H1 (cell line): ENCODE results near the gene UBB. TPM values are rescaled to one million over a fixed set of nuclear protein-coding genes. Genes with fewer than 3 reads are reported as not detected.

ENCODE experiments used
- CTCF ChIA-PET: fragments of 300-600 bp; sonication (Branson Sonifier 250); formaldehyde crosslinking; loops from one replicate; lab custom pipeline; 2021; ENCODE audit not compliant: partially characterized antibody; lab: Charles Lee
- POLR2A ChIA-PET: fragments of 300-600 bp; sonication (Branson Sonifier 250); formaldehyde crosslinking; loops from one replicate; lab custom pipeline; 2021; ENCODE audit warnings: inconsistent platforms; ENCODE audit not compliant: partially characterized antibody; lab: Charles Lee
- DNase-seq, 2 experiments: peaks; one replicate each; pipeline versions ENCODE4 v3.0.0 to v3.0.0-alpha.2; 2010 to 2022; ENCODE audit warnings: low spot score in 2 of 2, low read depth in 1 of 2, mixed read lengths in 1 of 2
- FAIRE-seq: peaks from 2 replicates; lab custom pipeline; 2011; peaks lifted over from hg19 to GRCh38; lab: Jason Lieb, UNC
- H2AFZ ChIP-seq: 2 replicates; pipeline ENCODE4 v1.8.1; 2012; ENCODE audit warnings: low read length, inconsistent platforms
- H2AK5ac ChIP-seq: 2 replicates; pipeline ENCODE4 v1.6.1; 2013; ENCODE audit warnings: low read depth, low read length
- H2BK120ac ChIP-seq: replicated peaks from 2 replicates; pipeline ENCODE3; 2013; ENCODE audit warnings: low read depth, low read length, inconsistent platforms
- H2BK12ac ChIP-seq: 2 replicates; pipeline ENCODE4 v1.6.1; 2013; ENCODE audit warnings: low read depth, low read length
- H2BK15ac ChIP-seq: 2 replicates; pipeline ENCODE4 v1.6.1; 2013; ENCODE audit warnings: low read length
- H2BK20ac ChIP-seq: 2 replicates; pipeline ENCODE4 v1.6.1; 2013; ENCODE audit warnings: low read length
- H2BK5ac ChIP-seq: 2 replicates; pipeline ENCODE4 v1.6.1; 2013; ENCODE audit warnings: low read depth, low read length
- H3K14ac ChIP-seq: 2 replicates; pipeline ENCODE4 v1.6.1; 2013; ENCODE audit warnings: inconsistent platforms; ENCODE audit not compliant: insufficient read length
- H3K18ac ChIP-seq: 2 replicates; pipeline ENCODE4 v1.6.1; 2013; ENCODE audit warnings: low read length; ENCODE audit errors: extremely low read depth
- H3K23ac ChIP-seq: 2 replicates; pipeline ENCODE4 v1.6.1; 2013; ENCODE audit warnings: inconsistent platforms; ENCODE audit not compliant: insufficient read length
- H3K23me2 ChIP-seq: 2 replicates; pipeline ENCODE4 v1.6.1; 2013; ENCODE audit warnings: low read depth, low read length
- H3K27ac ChIP-seq: 2 replicates; pipeline ENCODE4 v1.6.1; 2011; ENCODE audit warnings: low read depth, low read length, inconsistent platforms
- H3K27me3 ChIP-seq, 4 experiments: replicated peaks in 1 of 4; 1 replicate in 1 of 4; 2 replicates in 3 of 4; pipeline versions ENCODE4 v1.6.1 to v1.8.1; 2011 to 2013; ENCODE audit warnings: low read length in 3 of 4, mild to moderate bottlenecking in 3 of 4, inconsistent platforms in 2 of 4, mixed read lengths in 2 of 4, moderate library complexity in 1 of 4; ENCODE audit not compliant: control insufficient read depth in 3 of 4, insufficient read depth in 3 of 4; ENCODE audit errors: extremely low read depth in 1 of 4
- H3K36me3 ChIP-seq, 4 experiments: 2 replicates each; pipeline versions ENCODE4 v1.6.1 to v1.8.1; 2011 to 2013; ENCODE audit warnings: mild to moderate bottlenecking in 4 of 4, low read length in 3 of 4, moderate library complexity in 2 of 4, control low read depth in 1 of 4, inconsistent platforms in 1 of 4; ENCODE audit not compliant: insufficient read depth in 4 of 4, control insufficient read depth in 2 of 4
- H3K4ac ChIP-seq: replicated peaks from 2 replicates; pipeline ENCODE3; 2013; ENCODE audit warnings: low read length, low read depth, mixed read lengths, inconsistent platforms; ENCODE audit not compliant: insufficient read length
- H3K4me1 ChIP-seq, 4 experiments: replicated peaks in 1 of 4; 1 replicate in 1 of 4; 2 replicates in 3 of 4; pipeline versions ENCODE4 v1.6.1 to v1.8.1; 2011 to 2013; ENCODE audit warnings: low read length in 3 of 4, inconsistent platforms in 2 of 4, mixed read lengths in 1 of 4; ENCODE audit not compliant: insufficient read depth in 4 of 4, control insufficient read depth in 3 of 4
- H3K4me2 ChIP-seq, 2 experiments: 2 replicates each; pipeline versions ENCODE4 v1.6.1 to v1.8.1; 2011 to 2013; ENCODE audit warnings: low read depth in 2 of 2, low read length in 2 of 2, control low read depth in 1 of 2, inconsistent platforms in 1 of 2, mild to moderate bottlenecking in 1 of 2; ENCODE audit not compliant: insufficient read depth in 1 of 2
- H3K4me3 ChIP-seq, 4 experiments: fragments of 200-600, 300-600 bp in 1 of 4; sonication (generic), shearing (Covaris generic), sonication (Bioruptor Twin) in 1 of 4; 2 replicates each; pipeline versions ENCODE4 v1.5.1 to v1.8.1; 2011 to 2016; ENCODE audit warnings: low read length in 4 of 4, low read depth in 3 of 4, control low read depth in 2 of 4, inconsistent platforms in 2 of 4, mild to moderate bottlenecking in 2 of 4, mixed read lengths in 1 of 4, moderate library complexity in 1 of 4; ENCODE audit not compliant: insufficient read depth in 2 of 4; ENCODE audit errors: extremely low read depth in 1 of 4
- H3K56ac ChIP-seq: replicated peaks from 2 replicates; pipeline ENCODE3; 2013; ENCODE audit warnings: low read depth, mild to moderate bottlenecking, mixed read lengths, low read length, inconsistent platforms; ENCODE audit not compliant: insufficient read length
- H3K79me1 ChIP-seq: 2 replicates; pipeline ENCODE4 v1.6.1; 2013; ENCODE audit warnings: low read depth, low read length, control low read depth
- H3K79me2 ChIP-seq, 2 experiments: 2 replicates each; pipeline versions ENCODE4 v1.6.1 to v1.8.1; 2012 to 2013; ENCODE audit warnings: low read length in 2 of 2, mild to moderate bottlenecking in 2 of 2, inconsistent platforms in 1 of 2; ENCODE audit not compliant: insufficient read depth in 2 of 2, control insufficient read depth in 1 of 2
- H3K9ac ChIP-seq, 4 experiments: replicated peaks in 1 of 4; 1 replicate in 1 of 4; 2 replicates in 3 of 4; pipeline versions ENCODE4 v1.6.1 to v1.8.1; 2011 to 2013; ENCODE audit warnings: low read depth in 3 of 4, low read length in 3 of 4, control low read depth in 2 of 4, mild to moderate bottlenecking in 2 of 4, moderate library complexity in 2 of 4, inconsistent platforms in 1 of 4; ENCODE audit errors: extremely low read depth in 1 of 4
- H3K9me3 ChIP-seq, 2 experiments: 2 replicates each; pipeline versions ENCODE4 v1.6.1 to v1.8.1; 2012 to 2013; ENCODE audit warnings: mild to moderate bottlenecking in 2 of 2, moderate library complexity in 2 of 2, control low read depth in 1 of 2, inconsistent platforms in 1 of 2, low read depth in 1 of 2, low read length in 1 of 2, mixed read lengths in 1 of 2; ENCODE audit not compliant: insufficient read depth in 2 of 2
- H4K20me1 ChIP-seq, 2 experiments: replicated peaks in 1 of 2; 2 replicates each; pipeline versions ENCODE3 to v1.8.1; 2011 to 2013; ENCODE audit warnings: inconsistent platforms in 2 of 2, low read length in 2 of 2, mild to moderate bottlenecking in 1 of 2; ENCODE audit not compliant: insufficient read depth in 2 of 2, control insufficient read depth in 1 of 2
- H4K5ac ChIP-seq: 2 replicates; pipeline ENCODE4 v1.6.1; 2013; ENCODE audit warnings: low read length, low read depth, mixed read lengths, inconsistent platforms; ENCODE audit not compliant: insufficient read length
- H4K8ac ChIP-seq: 2 replicates; pipeline ENCODE4 v1.8.0; 2013; ENCODE audit warnings: mild to moderate bottlenecking, moderate library complexity, low read length, inconsistent platforms; ENCODE audit not compliant: insufficient read depth; ENCODE audit errors: extremely low read depth
- H4K91ac ChIP-seq: replicated peaks from 2 replicates; pipeline ENCODE3; 2013; ENCODE audit warnings: low read length, mixed read lengths, inconsistent platforms; ENCODE audit not compliant: insufficient read length
- ATF2 ChIP-seq: IDR thresholded peaks from 2 replicates; pipeline ENCODE4 v1.6.1; 2012; ENCODE audit warnings: low read length, inconsistent platforms
- CREB1 ChIP-seq: IDR thresholded peaks from 2 replicates; pipeline ENCODE4 v1.6.1; 2012; ENCODE audit warnings: inconsistent platforms
- EZH2 ChIP-seq: fragments of 200-600 bp; sonication (generic); IDR thresholded peaks from 2 replicates; pipeline ENCODE4 v1.7.1; 2012; ENCODE audit warnings: low read depth, mild to moderate bottlenecking, moderate library complexity, low read length, inconsistent platforms; ENCODE audit not compliant: severe bottlenecking
- NANOG ChIP-seq: IDR thresholded peaks from 2 replicates; pipeline ENCODE4 v1.6.1; 2011; ENCODE audit warnings: low read length, low read depth, mild to moderate bottlenecking, inconsistent platforms; ENCODE audit not compliant: insufficient read depth, poor library complexity, severe bottlenecking
- NRF1 ChIP-seq: IDR thresholded peaks from 2 replicates; pipeline ENCODE4 v1.6.1; 2011; ENCODE audit warnings: mild to moderate bottlenecking, low read depth, low read length, improper control_type of control experiment
- POLR2A ChIP-seq, 2 experiments: IDR thresholded peaks; 1 replicate in 1 of 2; 2 replicates in 1 of 2; pipeline ENCODE4 v1.6.1; 2011; ENCODE audit warnings: low read depth in 2 of 2, low read length in 2 of 2, mild to moderate bottlenecking in 2 of 2; ENCODE audit errors: control extremely low read depth in 1 of 2
- SAP30 ChIP-seq: fragments of 300-600 bp; sonication (generic); IDR thresholded peaks from 2 replicates; pipeline ENCODE4 v1.7.1; 2012; ENCODE audit warnings: low read length, moderate library complexity, mild to moderate bottlenecking, inconsistent platforms; ENCODE audit not compliant: insufficient read depth, insufficient replicate concordance
- TBP ChIP-seq: IDR thresholded peaks from 2 replicates; pipeline ENCODE4 v1.6.1; 2011; ENCODE audit warnings: low read depth, low read length, improper control_type of control experiment
- WGBS, 2 experiments: shearing (Covaris generic) in 1 of 2; methylation state at CpG; one replicate each; pipeline versions ENCODE4 v1.1.6 to v1.1.7; 2013 to 2015; ENCODE audit warnings: low lambda C conversion rate in 2 of 2, mixed read lengths in 2 of 2, inconsistent platforms in 1 of 2, low coverage in 1 of 2, missing lambda C conversion rate in 1 of 2; ENCODE audit not compliant: insufficient replicate concordance in 2 of 2, insufficient coverage in 1 of 2, insufficient read length in 1 of 2; ENCODE audit errors: extremely low coverage in 1 of 2, missing lambda C conversion rate in 1 of 2; 5-methylcytosine and 5-hydroxymethylcytosine counted together
- polyA plus RNA-seq, 7 experiments: library from polyadenylated mRNA; depleted of rRNA in 3 of 7; stranded (reverse) in 5 of 7; unstranded in 2 of 7; fragments of >200 nt in 5 of 7; fragments of 200-250 nt in 2 of 7; gene quantifications; 1 replicate in 5 of 7; 2 replicates in 1 of 7; 4 replicates in 1 of 7; pipeline versions ENCODE4 v1.2.1 to v1.2.3, GENCODE V29; 2011 to 2013; ENCODE audit warnings: missing spikeins in 2 of 7, mixed read lengths in 2 of 7
- total RNA-seq: library from RNA; stranded (reverse); fragmentation: NEBNext Ultra II Directional; extraction: Animal tissue kit (Norgen Biotek cat#: 25700); gene quantifications from 2 replicates; pipeline ENCODE4 v1.2.1, GENCODE V29; 2021

UBB gene
- total and polyA plus RNA-seq, 2 of the 8 experiments (the other 6 are each of a cell fraction or from before 2014, with no cell fraction given), result 1,597 to 1,605 TPM

GRCh38 chr17:16432017-16432416, 51.1 kb downstream of the UBB start:
- H4K5ac ChIP-seq, result no peak overlapping the region
- no peak overlapping the region for H4K91ac ChIP-seq
- H3K56ac ChIP-seq, result no peak overlapping the region
- no peaks in the 10 kb centered on the region for H3K9me3 ChIP-seq
- H2BK20ac ChIP-seq, result no peak overlapping the region
- no peak overlapping the region for H2BK5ac ChIP-seq
- no peaks in the 10 kb centered on the region; a peak in 1 of 7 replicates for H3K27me3 ChIP-seq
- no peak overlapping the region for H3K27ac ChIP-seq
- H3K79me1 ChIP-seq, result no peaks in the 10 kb centered on the region
- ChIA-PET POLR2A (interaction anchor here (0.6 to 3.3 kb wide), 5 partner anchors 9 to 54 kb away, joined by 3 to 9 read pairs (median 4); partner anchors contain the start of gene UBB), CTCF (interaction anchor here (0.8 to 1.1 kb wide), 3 partner anchors 18 to 68 kb away, joined by 3 to 5 read pairs (median 3); no protein-coding TSS in a partner anchor)
- TF ChIP-seq EZH2, result no peak
- TF ChIP-seq NANOG, result no peak
- no peak for TF ChIP-seq SAP30
- no peak for TF ChIP-seq TBP
- no peak for TF ChIP-seq POLR2A (IDR thresholded peaks at IDR 0.05; ENCODE audit: control extremely low read depth in 1 of 2, low read depth in 2 of 2, low read length in 2 of 2)
- TF ChIP-seq NRF1, result no peak
- TF ChIP-seq ATF2, result no peak
- no peak for TF ChIP-seq CREB1
- no peaks in the 10 kb centered on the region for H4K20me1 ChIP-seq
- H2BK12ac ChIP-seq, result no peak overlapping the region; the same call in 1 of the 2 replicates
- H3K4me3 ChIP-seq, result no peak overlapping the region
- H3K23me2 ChIP-seq, result no peaks in the 10 kb centered on the region
- no peak overlapping the region for H3K14ac ChIP-seq
- H3K36me3 ChIP-seq, result no peaks in the 10 kb centered on the region
- DNase-seq (no peak), FAIRE-seq (no peak)
- no peak overlapping the region for H3K4ac ChIP-seq
- no peaks in the 10 kb centered on the region for H3K79me2 ChIP-seq
- no peak overlapping the region for H2BK120ac ChIP-seq
- no peak overlapping the region for H2AFZ ChIP-seq
- WGBS, 2 experiments, result 90% methylated on average over 14 of the region's 15 CpGs; no CpG with 5 or more reads in 1 of the 2 experiments
- H4K8ac ChIP-seq, result no peak overlapping the region; the same call in 1 of the 2 replicates
- no peak overlapping the region for H2AK5ac ChIP-seq
- no peak overlapping the region for H3K4me2 ChIP-seq
- H3K4me1 ChIP-seq, result peaks cover 0 to 7% (median 2%) of the 10 kb centered on the region in 4 experiments; a peak in 4 of 7 replicates
- H3K23ac ChIP-seq, result no peak overlapping the region
- H3K18ac ChIP-seq, result no peak overlapping the region; the same call in 1 of the 2 replicates
- H2BK15ac ChIP-seq, result no peak overlapping the region
- no peak overlapping the region for H3K9ac ChIP-seq
